ENCODE data around the gene TDRKH.
"Not testable (repeated sequence)": the region's sequence is repeated elsewhere in the genome, so short reads cannot be mapped to it uniquely, and the experiment has no call there.

The TDRKH gene

GRCh38 chr1:151800830-151801229 is 10.5 kb upstream of the TDRKH start:
- no peak for DNase-seq

- no peak for DNase-seq
Measured at GRCh38 chr1:151799179-151800022, 9.1 kb upstream of the TDRKH start.

- no peak for DNase-seq
Measured at GRCh38 chr1:151798571-151798970, 8.3 kb upstream of the TDRKH start.

GRCh38 chr1:151790940-151791651 is 796 bp upstream of the TDRKH start:
- DNase-seq = no peak

- DNase-seq = no peak
Measured at GRCh38 chr1:151787689-151788088, 2.6 kb downstream of the TDRKH start.

- no peak for DNase-seq
Measured at GRCh38 chr1:151783796-151784195, 6.5 kb downstream of the TDRKH start.

GRCh38 chr1:151782741-151783140 is 7.6 kb downstream of the TDRKH start:
- DNase-seq = no peak

GRCh38 chr1:151782026-151782425 is 8.3 kb downstream of the TDRKH start:
- not testable (repeated sequence) for DNase-seq

- DNase-seq = not testable (repeated sequence)
Measured at GRCh38 chr1:151780736-151781135, 9.6 kb downstream of the TDRKH start.

GRCh38 chr1:151779852-151780251 is 10.4 kb downstream of the TDRKH start:
- DNase-seq = no peak

GRCh38 chr1:151777317-151777716 is 13.0 kb downstream of the TDRKH start:
- DNase-seq = no peak

GRCh38 chr1:151776665-151777062 is 13.6 kb downstream of the TDRKH start:
- DNase-seq = no peak

- no peak for DNase-seq
Measured at GRCh38 chr1:151775894-151776664, 14.2 kb downstream of the TDRKH start.

- DNase-seq = no peak
Measured at GRCh38 chr1:151774256-151774922, 15.9 kb downstream of the TDRKH start.

GRCh38 chr1:151773702-151774101 is 16.6 kb downstream of the TDRKH start:
- no peak for DNase-seq

- DNase-seq = not testable (repeated sequence)
Measured at GRCh38 chr1:151769270-151769669, 21.0 kb downstream of the TDRKH start.

- not testable (repeated sequence) for DNase-seq
Measured at GRCh38 chr1:151768351-151769066, 21.8 kb downstream of the TDRKH start.

GRCh38 chr1:151763990-151764389 is 26.3 kb downstream of the TDRKH start:
- DNase-seq = no peak

GRCh38 chr1:151762941-151763921 is 27.1 kb downstream of the TDRKH start, which contains the start of gene MRPL9:
Gene MRPL9 (minus strand): TSS chr1:151763496. CDS start chr1:151763479, 17 bp downstream.
- DNase-seq = peak; percentile 59

- no peak for DNase-seq
Measured at GRCh38 chr1:151760597-151761385, 29.5 kb downstream of the TDRKH start.
